Testis (tissue), 2 donors: ENCODE data around the gene DCTN4.

Experiments used
- POLR2A ChIP-seq: fragments of 450-650 bp; IDR thresholded peaks from one replicate; pipeline ENCODE4 v1.6.1; 2017; ENCODE audit warnings: antibody characterized with exemption, mild to moderate bottlenecking, moderate library complexity
- TF ChIP-seq, protein P1 (sequence below), 3 experiments: fragments of 450-650 bp in 2 of 3; fragments of 200-600 bp in 1 of 3; sonication (generic) in 1 of 3; IDR thresholded peaks; one replicate each; pipeline ENCODE4 v1.5.1; 2016 to 2019; ENCODE audit warnings: antibody characterized with exemption in 3 of 3, mild to moderate bottlenecking in 2 of 3, moderate library complexity in 1 of 3

DNA sequence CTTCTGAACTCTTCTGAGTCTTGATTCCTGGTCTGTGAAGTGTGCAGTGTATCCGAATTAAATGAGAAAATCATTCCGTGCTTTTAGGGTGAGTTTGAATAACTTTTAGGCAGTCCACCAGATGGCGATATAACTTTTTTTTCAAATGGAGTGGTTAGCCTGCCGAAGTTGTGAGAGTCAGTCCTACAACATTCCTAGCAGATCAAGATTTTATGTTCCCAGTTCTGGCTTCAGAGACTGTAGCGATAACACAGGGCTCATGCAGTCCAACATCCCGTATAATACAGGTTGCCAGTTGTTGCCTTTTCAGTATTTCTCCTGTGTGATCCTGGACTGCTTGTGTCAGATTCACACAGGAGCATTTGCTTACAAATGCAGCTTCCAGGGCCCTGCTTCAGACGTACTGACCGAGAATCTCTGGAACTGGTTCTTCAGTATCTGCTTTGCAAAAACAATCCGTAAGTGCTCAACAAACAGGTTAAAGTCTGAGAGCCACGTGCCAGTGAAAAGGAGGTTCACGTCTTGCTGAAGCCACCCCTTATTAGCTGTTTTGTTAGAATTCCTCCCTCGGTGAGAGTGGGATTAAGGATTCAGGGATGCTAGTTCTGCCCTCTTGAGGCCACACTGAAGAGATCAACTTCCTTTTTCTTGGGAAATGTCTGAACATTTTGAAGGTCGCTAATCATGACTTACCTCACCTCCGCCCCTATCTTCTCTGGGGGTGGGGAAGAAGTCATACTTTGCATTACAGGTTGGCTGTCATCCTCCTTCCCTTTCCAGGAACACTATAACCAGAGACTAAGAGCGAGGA is 42.5 kb upstream of the DCTN4 start:
- TF ChIP-seq, protein P1, sequence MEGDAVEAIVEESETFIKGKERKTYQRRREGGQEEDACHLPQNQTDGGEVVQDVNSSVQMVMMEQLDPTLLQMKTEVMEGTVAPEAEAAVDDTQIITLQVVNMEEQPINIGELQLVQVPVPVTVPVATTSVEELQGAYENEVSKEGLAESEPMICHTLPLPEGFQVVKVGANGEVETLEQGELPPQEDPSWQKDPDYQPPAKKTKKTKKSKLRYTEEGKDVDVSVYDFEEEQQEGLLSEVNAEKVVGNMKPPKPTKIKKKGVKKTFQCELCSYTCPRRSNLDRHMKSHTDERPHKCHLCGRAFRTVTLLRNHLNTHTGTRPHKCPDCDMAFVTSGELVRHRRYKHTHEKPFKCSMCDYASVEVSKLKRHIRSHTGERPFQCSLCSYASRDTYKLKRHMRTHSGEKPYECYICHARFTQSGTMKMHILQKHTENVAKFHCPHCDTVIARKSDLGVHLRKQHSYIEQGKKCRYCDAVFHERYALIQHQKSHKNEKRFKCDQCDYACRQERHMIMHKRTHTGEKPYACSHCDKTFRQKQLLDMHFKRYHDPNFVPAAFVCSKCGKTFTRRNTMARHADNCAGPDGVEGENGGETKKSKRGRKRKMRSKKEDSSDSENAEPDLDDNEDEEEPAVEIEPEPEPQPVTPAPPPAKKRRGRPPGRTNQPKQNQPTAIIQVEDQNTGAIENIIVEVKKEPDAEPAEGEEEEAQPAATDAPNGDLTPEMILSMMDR (IDR thresholded peaks at IDR 0.05) = peak; percentile 48 to 78 (median 66)
- TF ChIP-seq POLR2A = no peak
